SK-N-SH treated with all-trans-retinoic acid at 6 μM for 48 hours (cell line): Measurements from ENCODE around the gene ATP9A.

Source experiments
- ESRRG ChIP-seq: fragments of 250-450 bp; sonication (Bioruptor Pico); IDR thresholded peaks from 2 replicates; pipeline ENCODE4 v1.6.1; 2021; ENCODE audit warnings: mild to moderate bottlenecking
- ZFP30 ChIP-seq: fragments of 450-650 bp; formaldehyde crosslinking; IDR thresholded peaks from 2 replicates; pipeline ENCODE4 v1.5.0; 2022; ENCODE audit warnings: mild to moderate bottlenecking, moderate library complexity
- ZNF8 ChIP-seq: fragments of 450-650 bp; formaldehyde crosslinking; IDR thresholded peaks from 2 replicates; pipeline ENCODE4 v1.5.0; 2020; ENCODE audit warnings: mild to moderate bottlenecking, moderate library complexity

DNA sequence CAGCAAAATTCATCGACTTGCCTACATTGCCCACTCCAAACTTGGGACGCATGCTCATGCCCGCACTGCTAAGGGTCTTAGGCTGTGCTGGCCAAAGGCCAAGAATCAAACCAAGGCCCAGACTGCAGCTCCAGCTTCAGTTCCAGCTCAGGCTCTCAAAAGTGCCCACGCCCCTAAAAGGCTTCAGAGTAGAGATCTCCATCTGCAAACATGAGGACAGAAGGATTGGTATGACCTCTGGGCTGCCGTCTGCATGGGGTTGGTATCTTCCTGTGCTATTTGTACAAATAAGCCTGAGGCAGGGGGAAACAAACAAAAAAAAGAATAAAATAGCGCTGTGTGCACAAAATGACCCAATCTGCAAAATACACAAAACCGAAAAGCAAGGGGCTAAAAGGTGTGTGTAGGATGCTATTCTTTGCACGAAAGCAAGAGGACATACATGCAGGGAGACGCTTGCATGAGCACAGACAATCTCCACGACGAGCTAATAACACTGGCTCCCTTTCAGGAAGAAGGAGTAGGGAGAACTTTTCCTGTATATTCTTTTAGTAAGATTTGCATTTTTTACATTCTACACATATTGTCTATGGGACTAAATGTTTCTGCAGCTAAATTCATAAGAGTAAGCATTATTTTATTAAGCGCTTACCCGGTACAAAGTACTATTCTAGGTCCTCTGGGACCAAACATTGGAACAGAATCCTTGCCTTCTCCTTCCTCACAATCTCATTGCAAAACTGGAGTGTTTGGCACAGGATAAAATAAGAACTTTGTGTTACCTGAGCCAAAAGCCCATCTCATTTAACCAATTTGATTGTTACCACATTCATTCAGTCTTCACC, 33.1 kb downstream of the ATP9A start:
- no peak for TF ChIP-seq ZNF8 (CRISPR knock-in tag)
- TF ChIP-seq ZFP30 (CRISPR knock-in tag), result no peak
- TF ChIP-seq ESRRG (CRISPR knock-in tag), result no peak
